Measurements from ENCODE around the gene CHN1.

Gene CHN1

DNA sequence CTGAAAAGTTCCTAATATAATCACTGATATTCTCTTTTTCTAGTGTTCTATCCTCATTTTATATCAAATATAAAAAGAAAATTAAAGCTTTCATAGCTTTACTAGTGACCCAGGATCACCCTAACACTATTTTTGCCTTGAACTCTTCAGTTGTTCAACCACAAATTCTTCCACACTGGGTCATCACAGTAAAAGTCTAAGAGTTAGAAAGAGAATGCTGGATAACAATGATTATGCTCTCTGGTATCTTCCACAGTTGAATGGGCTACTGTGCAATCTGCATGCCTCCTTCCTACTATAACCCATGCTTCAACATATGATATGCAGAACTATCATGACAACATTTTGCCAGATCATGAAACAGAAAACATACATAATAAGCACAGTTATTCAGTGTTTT lies 32.3 kb downstream of the CHN1 start:
- no peak for DNase-seq (ENCODE audit: low read depth in 4 of 4, low spot score in 1 of 4)

DNA sequence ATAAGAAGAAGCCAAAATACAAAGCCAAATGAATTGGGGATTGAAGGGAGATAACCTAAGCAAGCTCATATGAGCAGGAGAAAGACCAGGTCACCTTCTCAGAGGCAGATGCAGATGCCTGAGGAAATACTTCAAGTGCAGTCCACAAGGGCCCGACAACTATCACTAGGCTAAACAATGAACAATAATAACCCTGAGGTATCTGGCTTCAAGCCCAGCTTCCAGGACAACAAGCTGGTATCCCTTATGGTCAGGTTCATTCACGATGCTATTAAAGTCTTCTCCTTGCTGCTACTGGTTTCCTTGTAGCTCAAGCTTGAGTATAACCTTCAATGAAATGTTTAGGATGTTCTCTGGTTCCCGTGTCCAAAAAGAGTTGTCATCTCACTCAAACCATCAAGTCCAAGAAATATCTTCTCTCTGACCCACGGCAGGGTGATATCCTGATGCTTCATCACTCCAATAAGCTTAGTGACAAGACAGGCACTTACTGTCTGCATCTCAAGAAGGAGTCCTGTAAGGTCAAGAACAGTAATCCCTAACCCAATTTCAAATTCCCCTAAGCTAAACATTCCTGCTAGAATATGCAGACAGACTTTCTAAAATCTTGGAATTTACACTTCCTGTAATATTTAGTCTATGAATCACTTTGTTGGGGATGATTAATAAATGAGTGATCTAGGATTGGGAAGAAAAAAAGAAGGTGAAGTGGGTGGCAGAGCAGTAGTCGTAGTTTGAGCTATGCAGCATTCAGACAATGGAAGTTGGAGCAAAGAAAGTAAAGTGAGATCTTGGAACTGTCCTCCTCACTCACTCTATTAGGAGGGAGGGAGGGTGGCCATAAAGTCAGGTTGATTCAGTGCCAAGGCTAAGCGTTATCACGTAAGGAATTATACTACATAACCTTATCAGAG lies 33.1 kb downstream of the CHN1 start:
- no peak for DNase-seq (ENCODE audit: low read depth in 4 of 4, low spot score in 1 of 4)

DNA sequence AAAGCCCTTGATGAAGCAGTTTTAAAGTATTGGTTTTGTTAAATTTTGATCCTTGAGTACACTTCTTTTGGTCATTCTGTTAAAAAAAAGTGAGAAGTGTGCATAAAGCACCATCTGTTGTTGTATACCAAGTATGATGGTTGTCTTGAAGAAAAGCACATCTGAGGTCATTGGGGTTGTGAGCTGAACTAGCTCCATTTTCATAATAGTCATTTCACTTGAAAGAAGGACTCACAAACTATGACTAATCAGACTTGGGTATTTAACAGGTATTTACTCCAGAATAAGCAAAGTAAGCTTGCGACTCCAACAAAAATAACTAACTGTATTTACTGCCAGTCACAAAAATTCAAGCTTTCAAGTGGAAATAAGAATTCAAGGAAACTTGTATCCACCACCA lies 35.1 kb downstream of the CHN1 start:
- DNase-seq (ENCODE audit: low read depth in 4 of 4, low spot score in 1 of 4): no peak

DNA sequence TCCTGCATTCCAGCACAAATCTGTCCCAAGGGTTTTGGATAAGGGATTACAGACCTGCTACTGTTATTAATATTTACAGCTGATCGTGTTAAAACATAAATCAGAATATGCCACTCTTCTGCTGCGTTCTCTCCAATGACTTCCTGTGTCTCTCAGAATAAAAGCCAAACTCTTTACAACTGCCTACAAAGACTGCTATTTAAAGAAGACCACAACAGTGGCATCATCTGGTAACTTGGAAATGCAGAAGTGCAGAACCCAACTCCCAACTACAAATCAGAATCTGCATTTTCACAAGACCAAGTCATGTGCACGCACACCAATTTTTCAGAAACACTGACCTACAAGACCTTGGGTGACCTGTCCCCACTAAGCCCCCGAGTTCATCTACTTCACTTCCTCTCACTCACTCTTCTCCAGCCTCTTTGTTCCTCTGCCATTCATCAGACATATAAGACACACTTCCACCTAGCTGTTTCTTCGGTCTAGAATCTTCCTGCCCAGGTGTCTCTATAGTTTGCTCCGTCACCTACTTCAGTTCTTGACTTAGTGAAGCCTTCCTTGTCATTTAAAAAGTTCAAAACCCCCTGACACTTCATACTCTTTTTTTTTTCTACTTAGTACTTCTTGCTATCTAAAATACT lies 36.0 kb downstream of the CHN1 start:
- no peak for DNase-seq (ENCODE audit: low read depth in 4 of 4, low spot score in 1 of 4)

DNA sequence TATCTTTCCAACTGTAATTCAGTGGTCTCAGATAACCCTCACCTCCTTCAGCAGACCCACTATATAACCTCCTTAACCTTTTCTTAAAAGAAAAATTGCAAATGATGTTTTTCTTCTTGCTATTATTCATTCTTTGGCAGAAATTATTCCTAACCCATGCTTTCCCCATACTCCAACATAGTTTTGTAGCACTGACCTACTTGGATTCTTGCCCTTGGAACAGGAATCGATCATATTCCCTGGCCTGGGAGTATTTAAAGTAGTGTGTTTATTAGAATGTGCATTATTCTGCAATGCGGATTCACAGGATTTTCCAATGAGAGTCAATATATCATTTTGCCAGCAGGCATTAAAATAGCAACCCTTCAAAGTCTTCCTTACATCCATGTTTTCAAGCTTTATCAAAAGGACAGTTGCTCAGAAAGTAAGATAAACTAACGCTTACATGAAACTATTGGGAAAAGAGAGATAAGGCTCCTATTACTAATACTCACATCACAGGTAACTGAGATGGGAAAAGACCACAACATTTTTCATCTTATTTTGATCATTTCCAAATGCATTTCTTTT lies 37.4 kb downstream of the CHN1 start:
- DNase-seq (ENCODE audit: low read depth in 4 of 4, low spot score in 1 of 4): no peak

DNA sequence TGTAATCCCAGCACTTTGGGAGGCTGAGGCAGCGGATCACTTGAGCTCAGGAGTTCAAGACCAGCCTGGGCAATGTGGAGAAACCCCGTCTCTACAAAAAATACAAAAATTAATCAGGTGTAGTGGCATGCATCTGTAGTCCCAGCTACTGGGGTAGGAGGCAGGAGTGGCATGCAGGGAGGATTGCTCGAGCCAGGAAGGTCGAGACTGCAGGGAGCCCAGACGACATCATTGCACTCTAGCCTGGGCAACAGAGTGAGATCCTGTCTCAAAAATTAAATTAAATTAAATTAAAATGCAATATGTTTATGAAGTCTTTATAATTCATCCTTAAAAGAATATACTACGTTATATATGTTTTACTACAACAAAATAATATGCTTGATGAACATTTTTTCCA lies 38.1 kb downstream of the CHN1 start:
- no peak for DNase-seq (ENCODE audit: low read depth in 4 of 4, low spot score in 1 of 4)

DNA sequence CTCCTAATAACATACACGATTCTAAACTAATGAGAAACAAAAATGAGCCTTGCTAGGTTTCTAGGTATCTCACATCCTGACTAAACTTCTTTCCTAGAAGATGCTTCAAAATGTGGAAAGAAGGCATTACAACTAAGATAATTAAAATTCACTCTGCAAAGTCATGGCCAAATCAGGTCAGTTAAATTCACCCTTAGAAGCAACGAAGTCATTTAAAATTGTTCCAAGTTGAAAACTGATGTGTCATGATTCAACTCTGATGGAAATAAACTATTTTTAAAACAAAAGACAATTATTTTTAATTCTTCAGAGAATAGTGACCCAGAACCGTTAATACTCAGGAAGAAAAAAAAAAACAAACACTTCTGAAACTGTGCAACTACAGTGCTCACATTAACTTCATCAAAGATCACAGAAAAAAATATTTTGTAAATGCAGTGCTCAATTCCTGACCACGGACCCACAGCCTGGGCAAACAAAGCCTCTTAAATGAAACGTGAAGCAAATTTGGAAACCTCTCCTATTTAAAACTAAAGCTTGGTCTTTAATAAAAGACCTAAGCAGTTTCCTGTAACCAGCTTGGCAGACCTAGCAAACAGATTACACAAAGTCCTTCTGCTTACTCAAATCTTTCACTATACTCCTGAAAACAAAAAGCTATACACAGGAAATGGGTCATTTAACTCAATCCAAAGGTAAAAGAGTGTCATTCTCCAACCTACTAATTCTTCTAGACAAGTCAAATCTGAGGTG lies 39.0 kb downstream of the CHN1 start:
- DNase-seq (ENCODE audit: low read depth in 4 of 4, low spot score in 1 of 4): no peak

DNA sequence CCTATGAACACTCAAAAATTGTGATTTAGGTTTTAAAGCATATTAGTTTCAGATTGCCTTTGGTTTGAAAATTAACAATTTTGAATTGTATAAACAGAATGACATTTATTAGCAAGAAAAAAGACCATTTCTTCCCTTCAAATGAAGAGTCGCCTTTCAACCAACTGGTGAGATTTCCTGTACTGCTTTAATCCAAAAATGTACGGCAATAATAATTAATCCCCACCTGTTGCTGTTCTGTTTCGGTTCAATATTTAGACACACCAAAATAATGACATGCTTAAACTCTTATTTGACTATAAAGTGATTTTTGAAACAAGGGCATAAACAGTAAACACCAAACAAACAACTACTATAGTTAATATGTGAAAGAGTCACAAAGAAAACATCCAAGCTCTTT lies 39.6 kb downstream of the CHN1 start:
- DNase-seq (ENCODE audit: low read depth in 4 of 4, low spot score in 1 of 4): no peak

DNA sequence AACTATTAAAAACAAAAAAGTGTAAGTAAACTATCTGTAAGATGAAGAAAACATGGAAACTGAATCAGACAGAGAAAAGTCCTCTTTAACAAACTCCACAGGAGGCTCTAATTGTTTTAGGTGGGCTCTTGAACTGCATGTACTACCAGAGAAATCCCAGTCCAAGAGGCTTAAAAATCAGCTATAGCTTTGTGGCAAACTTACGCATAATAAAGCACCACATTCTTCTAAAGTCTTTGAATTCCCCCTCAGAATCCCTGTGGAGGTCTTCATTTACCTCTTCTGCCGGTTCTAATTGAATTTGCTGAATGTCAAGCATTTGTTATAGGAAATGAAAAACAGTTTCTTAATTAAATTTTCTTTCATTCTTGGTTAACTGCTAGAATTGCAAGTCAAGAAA lies 40.8 kb downstream of the CHN1 start:
- DNase-seq (ENCODE audit: low read depth in 4 of 4, low spot score in 1 of 4): no peak

DNA sequence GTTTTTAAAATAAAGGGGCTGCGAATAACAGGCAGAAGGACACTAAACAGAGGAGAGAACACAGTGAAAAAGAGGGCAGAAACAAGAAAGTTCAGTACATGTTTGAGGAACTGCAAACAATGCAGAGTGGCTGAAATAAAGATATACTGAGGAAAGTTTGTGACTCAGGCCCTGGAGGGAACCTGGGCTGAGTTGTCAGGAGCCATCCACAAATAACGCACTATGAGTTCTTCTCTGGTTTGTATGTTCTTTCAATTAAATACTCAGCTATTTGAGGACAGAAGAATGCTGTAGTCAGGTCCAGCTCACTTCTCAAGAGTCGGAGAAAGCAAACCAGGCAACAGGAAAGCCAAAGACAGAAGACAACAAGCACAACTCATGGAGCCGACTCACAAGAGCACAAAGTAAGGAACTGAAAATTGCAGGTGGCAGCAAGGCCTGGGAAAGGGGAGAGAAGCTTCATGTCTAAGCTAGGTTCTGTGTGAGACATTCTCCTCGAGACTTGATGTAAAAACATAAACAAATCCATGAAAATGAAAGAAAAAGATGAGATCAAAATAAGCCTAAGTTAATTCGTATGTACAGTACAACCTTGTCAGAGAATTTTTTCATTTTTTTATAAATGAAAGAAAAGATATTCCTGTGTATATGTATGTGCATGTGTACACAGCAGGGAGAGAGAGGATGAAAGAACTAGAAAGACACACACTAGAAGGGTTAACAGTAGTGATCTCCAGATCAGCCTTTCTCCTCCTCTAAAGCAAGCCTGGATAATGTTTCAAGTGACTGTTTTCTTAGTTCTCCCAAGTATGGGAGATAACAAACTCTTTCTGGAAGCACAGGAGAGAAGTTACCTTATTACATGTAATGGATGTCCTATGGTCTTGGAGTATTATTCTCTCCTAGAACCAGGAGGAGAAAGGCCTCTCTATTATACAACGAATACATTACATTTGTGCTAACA lies 41.5 kb downstream of the CHN1 start:
- no peak for DNase-seq (ENCODE audit: low read depth in 4 of 4, low spot score in 1 of 4)

DNA sequence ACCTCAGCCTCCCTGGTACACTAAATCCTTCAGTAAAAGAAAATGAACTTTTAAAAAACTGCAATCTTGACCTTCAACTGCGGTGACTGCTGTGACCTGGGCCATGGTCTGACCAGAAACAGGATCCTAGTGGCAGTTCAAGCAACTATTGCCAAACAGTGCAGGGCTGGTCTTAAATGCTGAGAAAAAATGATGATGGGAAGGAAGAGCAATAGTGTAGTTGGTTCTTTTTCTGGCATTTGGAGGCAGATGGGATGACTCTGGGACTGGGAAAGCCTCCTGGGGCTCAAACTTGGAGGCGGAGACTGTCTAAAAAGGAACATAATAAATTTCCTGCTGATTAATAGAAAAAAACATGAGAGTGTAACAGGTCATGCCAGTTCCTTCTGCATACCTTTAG lies 45.4 kb downstream of the CHN1 start:
- DNase-seq (ENCODE audit: low read depth in 4 of 4, low spot score in 1 of 4): no peak

DNA sequence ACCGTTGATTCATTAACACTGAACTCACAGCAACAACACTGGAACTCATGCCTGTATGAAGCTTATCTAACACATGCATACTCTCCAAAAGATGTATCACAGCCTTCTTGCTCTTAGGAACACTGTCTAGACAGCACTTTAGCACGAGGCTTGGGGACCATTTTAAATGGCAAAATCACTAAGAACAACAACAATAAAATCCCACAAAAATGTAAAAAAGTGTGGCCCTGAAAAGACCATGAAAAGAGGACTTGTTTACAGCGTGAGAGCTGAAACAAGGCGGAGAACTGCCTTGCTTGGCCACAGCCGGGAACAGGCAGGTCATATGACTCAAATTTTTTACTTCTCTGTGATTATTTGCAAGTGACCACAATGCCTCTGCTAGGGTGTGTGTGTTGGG lies 48.1 kb downstream of the CHN1 start:
- no peak for DNase-seq (ENCODE audit: low read depth in 4 of 4, low spot score in 1 of 4)

DNA sequence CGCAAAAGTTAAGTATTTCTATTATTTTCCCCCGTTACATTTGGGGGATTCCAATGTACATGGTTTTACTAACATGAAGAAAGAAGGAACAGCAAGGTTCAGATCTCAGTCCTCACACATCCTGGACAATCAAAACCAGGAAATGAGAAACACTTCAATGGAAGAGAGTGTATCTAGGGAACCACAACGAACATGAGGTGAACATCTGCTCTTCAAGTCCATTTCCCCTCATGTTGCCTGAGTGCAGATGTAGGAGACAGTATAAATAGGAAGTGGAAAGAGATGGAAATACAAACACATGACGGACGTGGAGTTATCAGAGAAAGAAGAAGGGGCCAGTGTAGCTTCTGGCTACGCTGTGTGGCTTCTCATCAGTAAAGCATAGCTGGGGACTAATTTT lies 52.6 kb downstream of the CHN1 start:
- DNase-seq (ENCODE audit: low read depth in 4 of 4, low spot score in 1 of 4): no peak

DNA sequence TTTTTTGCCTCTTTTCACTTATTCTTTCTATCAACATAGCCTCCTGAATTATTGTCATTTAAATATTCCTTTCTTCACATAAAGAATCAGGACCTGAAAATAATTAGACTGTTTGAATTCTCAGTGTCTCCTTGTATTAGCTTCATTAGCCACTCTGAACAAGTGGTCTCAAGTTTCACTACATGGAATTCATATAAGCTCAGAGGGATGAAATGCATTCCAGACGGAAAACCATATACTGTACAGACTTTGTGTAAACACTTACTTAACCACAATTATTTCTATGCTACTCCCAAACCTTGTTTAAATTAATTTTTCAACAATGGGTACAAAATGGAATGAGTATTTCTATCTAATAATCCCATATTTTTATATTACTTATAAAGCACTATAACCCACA lies 53.4 kb downstream of the CHN1 start:
- DNase-seq (ENCODE audit: low read depth in 4 of 4, low spot score in 1 of 4): no peak

DNA sequence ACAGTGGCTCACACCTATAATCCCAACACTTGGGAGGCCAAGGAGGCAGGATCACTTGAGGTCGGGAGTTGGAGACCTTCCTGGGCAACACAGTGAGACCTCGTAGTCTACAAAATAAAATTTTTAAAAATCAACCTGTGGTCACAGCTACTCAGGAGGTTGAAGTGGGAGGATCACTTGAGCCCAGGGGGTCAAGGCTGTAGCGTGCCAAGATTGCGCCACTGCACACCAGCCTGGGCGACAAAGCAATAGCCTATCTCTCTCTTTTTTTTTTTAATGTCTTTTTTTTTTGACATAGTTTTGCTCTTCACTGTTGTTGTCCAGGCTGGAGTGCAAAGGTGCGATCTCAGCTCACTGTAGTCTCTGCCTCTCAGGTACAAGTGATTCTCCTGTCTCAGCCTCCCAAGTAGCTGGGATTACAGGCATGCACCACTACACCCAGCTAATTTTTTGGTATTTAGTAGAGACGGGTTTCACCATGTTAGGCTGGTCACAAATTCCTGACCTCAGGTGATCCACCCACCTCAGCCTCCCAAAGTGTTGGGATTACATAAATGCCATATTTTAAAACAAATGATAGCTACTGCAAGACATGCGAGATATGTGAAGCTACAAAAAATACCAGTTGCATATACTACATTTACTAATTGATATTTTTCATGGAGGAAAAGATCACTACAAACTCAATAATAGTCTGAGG lies 55.0 kb downstream of the CHN1 start:
- DNase-seq (ENCODE audit: low read depth in 4 of 4, low spot score in 1 of 4): no peak

DNA sequence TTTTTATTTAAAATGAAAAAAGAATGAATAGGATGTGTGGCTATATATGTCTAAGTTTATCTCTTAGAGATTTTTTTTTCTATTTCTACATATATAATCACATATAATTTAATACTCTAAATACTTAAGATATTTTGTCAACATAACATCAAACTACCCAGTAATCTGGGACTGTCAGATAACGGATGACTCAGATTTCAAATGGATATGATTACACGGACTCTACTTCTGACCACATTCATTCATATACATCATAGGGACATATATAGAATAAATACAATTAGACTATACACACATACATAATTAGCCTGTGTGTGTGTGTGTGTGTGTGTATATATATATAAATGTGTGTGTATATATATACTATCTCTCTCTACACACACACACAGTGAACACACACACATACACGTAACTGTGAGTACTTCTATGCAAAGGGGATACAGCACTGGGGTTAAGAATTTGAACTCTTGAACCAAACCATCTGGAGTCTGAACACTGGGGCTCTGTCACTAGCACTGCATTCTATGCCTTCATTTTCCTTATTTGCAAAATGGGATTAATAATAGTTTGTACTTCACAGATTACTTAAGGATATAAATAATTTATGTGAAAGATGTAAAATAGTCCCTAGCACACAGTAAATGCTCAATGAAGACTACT lies 59.5 kb downstream of the CHN1 start:
- DNase-seq (ENCODE audit: low read depth in 4 of 4, low spot score in 1 of 4): no peak

DNA sequence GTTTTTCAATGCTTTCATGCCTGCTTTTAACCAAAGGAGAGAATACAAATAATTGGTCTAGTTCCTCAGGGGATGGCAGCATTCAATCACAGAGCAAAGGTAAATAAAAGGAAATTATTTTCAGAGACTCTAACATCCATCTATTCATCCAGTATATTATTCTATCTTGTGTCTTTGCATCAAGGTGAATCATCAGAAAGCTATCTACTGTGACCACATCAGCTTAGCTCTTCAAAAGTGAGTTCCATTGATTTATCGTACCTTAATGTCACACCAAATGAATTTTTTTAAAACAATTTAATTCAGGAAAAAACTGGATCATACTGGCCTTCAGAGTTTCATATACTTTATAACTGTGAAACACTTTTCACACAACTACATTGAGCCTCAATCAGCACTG lies 66.1 kb downstream of the CHN1 start:
- no peak for DNase-seq (ENCODE audit: low read depth in 4 of 4, low spot score in 1 of 4)

DNA sequence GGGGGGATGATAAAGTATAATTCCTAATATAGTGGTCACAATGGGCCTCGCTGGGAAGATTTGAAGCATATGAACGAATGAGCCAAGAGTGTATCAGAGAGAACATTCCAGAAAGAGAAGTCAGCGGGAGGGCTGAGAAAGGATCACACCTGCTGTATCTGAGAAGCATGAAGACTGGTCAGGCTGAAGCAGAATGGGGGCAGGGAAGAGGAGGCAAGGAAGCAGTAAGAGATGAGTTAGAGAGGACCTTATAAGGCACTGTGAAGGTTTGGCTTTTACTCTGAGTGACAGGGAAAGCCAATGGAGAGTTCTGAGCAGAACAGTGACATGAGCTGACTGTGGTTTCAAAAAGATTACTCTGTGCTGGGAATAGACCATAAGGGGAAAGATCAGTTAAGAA lies 73.5 kb downstream of the CHN1 start:
- DNase-seq (ENCODE audit: low read depth in 4 of 4, low spot score in 1 of 4): no peak

DNA sequence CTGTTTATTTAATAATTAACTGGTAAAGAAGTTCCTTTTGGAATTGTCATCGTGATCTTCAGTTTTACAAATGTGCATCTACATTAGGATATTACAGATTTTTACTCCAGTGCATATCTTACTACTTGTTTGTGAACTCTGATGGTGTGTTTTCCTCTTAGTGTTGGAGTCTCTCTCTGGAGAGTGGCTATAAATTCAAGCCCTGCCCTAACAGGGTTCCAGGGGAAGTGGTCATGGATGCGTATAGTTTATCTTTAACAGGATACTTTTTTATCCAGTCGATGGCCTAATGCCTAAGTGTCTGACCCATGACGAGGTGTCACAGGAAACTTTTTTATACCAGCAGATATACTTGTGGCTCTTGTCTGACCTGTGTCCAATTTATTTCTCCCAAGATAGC lies 75.4 kb downstream of the CHN1 start:
- no peak for DNase-seq (ENCODE audit: low read depth in 4 of 4, low spot score in 1 of 4)

Measured in stimulated activated CD4-positive, alpha-beta T cell treated with anti-CD3 and anti-CD28 coated beads, Interleukin-1b, Interleukin-23, amount 100 ng/mL, for 24 hours (primary cell).